Activated naive CD8-positive, alpha-beta T cell treated with anti-CD3 and anti-CD28 coated beads, Interleukin-2, amount 50 U/mL, for 16 hours (primary cell): Measurements from ENCODE around the gene NDUFB10.

ENCODE experiments used
- DNase-seq: peaks from one replicate; pipeline ENCODE4 v3.0.0-alpha.2; 2020; ENCODE audit warnings: low read depth, low spot score

The NDUFB10 gene

DNA sequence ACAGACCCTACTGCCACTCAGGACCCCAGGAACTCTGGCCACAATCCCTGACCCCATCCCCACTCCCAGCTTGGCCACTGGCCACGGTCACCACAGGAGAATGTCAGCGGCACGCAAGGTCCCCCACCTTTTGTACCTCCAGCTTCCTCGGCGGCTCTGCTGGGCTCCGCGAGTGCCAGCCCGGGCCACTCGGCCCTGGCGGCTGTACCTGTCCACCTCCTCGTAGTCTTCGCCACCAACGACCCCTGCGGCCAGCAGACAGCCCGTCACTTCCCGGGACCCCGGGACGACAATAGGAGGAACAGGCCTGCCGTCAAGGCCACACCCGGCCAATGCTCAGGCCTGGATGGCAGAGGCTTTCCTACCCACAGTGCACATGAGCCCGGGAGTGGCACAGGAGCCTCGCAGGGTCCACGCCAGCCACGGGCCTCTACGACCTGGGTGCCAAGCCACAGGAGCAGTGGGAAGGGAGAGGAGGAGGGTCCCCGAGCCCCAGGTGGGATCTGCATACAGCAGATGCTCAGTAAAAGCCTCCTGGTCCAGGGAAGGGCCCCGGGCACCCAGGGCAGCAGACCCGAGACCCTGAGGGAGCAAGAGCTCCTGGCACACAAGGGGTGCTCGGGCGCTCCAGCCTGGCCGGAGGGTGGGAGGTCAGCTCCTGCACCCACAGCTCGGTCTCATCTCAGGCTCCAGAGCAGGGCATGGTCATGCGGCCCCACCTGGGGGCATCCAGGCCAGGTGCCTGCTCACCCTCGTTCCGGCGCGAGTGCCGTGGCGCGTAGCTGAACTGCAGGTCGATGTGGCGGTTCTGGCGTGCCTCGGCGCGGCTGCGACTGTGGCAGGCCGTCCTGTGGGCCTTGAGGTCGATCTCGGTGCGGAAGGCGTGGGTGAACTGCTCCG, 42.4 kb downstream of the NDUFB10 start:
- no peak for DNase-seq

DNA sequence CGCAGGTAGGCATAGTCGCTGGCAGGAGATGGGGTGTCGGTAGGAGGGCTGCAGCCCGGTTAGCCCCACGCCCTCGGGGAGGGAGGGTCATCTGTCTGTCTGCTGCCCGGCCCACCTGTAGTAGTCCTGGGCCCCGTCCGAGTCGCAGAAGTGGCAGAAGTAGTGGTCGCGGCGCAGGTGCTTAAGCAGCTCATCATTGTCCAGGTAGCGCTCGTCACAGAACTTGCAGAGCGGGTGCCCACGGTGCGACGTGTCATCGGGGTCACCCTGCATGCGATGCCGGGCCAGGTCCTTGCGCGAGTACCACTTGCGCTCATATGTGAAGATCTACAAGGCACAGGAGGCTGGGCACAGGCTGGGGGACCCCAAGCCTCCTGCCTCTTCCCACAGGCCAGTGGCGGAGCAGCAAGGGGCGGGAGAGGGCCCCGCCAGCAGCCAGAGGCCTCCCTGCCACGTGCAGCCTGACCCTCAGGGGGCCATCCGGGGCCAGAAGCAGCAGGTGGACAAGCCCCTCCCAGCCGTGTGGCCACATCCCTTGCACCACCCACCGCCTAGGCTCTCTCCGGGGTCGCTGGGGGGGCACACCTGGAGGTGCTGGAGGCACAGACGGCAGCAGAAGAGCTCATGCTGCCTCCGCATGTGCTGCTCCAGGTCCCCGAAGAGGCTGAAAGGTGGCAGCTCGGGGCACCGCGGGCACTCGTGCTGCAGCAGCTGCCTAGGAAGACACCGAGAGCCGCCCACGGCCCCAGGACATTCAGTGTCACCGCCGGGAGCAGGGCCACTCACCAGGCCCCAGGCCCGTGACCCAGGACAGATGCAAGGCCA, 43.3 kb downstream of the NDUFB10 start:
- no peak for DNase-seq

DNA sequence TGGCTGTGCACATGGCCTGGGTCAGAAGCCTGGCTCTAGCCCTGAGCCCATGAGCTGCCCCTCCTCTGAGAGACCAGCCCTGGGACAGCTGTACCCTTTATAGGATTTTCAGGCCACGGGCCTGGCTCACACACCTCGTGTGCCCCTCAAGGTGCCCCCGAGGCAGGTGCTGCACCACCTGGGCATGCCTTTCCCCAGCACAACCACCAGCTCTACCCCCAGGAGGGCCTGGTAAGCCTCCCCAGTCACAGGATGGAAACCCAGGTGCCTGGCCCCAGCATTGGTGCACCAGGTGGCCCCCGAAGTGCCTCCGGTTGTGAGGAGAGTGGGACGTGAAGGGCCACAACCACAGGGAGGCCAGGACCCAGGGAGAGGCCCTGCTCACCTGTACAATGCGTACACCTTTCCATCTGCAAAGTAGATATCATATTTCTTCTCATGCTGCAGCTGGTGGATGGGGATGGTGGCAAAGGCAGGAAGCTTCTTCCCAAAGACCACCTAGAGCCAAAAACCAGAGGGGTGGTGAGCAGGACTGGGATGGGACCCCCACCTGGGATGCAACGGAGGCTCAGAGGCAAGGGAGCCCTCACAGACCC, 44.0 kb downstream of the NDUFB10 start:
- DNase-seq, result no peak

DNA sequence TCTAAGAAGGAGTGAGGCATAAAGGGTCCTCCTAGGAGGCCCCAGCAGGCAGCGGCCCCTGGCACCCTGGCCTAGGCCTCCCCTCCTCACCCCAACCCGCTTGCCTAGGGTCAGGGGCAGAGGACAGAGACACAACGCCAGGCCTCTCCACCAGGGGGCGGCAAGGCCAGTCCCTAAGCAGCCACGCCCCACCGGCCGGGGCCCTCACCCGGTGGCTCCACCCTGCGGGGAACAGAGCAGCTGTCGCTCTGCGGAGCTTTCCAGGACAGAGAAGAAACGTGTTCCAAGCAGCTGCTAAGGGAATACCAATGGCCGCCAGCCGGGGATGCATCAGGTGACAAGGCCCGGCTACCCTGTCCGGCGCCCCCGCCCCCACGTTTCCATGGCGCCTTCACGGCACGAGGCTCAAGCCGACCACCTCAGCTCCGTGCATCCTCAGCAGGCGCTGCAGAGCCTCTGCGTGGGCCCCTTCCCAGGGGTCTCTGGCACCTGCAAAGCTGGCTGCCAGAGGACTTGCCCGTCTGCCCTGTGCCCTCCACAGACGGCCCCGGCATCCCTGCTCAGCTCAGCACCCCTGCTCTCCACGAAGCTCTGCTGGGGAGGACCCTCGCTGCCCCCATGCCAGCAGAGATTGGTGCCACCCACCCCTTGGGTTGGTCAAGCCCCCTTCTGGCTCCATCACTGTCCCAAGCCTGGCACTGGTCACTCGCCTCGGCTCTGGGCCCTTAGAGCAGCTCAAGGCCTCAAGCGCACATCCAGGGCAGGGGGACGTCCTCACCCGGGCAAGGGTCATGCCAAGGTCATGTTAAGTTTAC, 44.7 kb downstream of the NDUFB10 start:
- peak; percentile 77 for DNase-seq

DNA sequence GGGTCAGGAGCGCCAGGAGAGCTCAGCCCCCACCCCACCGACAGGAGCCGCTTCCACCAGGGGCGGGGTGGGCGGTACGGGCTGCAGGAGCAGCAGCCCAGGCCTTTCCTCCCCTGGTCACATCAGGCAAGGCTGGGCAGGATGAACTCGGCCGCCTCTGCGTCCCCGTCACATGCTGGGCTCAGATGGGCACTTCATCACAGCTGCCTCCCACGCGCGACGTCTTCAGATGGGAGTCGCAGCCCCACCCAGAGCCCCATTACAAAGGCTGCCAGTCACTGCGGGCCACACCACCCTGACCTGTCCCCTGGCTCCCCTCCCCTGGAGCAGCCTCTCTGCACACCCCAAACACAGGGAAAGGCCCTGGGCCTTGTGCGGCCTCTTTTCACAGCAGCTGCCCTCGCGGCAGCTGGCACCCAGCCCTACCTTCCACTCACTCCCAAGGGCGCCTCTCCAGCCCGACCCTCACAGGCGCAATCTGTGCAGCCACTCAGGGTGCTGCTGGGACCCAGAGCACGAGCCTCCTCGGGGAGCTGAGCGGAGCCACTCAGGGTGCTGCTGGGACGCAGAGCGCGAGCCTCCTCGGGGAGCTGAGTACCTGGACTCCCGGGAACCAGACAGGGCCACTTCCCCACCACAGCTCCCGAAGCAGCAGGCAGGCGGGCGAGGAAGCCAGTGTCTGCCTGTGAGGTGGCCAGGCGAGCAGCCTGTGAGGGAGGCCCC, 45.6 kb downstream of the NDUFB10 start:
- no peak for DNase-seq

DNA sequence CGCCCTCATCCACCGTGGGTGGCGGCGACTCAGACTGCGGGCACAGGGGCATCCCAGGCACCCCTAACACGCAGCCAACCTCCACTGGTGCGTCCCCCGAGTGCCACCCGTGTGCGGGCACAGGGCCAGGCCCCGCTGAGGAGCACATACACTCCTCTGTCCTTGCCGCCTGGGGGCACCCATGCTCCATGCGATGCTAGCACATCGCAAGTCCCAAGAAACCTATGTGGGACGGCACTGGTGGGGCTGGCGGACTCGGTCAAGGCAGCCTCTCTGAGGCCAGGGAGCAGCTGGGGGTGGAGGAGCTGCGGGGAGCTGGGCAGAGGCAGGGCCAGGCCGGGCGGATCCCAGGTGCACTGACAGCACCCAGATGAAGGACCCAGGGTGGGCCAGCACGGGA, 46.3 kb downstream of the NDUFB10 start:
- no peak for DNase-seq

DNA sequence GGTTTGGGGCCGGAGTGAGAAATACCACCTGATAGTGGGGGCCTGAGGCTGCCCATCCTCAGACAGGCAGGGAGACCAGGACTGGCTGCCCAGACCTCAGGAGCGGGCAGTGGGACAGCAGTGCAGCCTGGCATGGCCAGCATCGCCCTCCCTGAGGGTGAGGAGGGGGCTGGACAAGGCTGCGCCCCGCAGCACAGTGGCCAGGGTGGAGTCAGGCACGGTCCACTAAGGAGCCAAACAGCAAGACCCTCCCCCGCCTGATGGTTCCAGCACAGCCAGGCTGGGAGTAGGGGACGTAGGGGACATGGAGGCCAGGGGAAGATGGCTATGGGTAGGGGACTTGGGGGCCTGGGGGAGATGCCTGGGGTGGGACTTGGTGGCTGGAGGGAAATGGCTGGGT, 47.0 kb downstream of the NDUFB10 start:
- no peak for DNase-seq

DNA sequence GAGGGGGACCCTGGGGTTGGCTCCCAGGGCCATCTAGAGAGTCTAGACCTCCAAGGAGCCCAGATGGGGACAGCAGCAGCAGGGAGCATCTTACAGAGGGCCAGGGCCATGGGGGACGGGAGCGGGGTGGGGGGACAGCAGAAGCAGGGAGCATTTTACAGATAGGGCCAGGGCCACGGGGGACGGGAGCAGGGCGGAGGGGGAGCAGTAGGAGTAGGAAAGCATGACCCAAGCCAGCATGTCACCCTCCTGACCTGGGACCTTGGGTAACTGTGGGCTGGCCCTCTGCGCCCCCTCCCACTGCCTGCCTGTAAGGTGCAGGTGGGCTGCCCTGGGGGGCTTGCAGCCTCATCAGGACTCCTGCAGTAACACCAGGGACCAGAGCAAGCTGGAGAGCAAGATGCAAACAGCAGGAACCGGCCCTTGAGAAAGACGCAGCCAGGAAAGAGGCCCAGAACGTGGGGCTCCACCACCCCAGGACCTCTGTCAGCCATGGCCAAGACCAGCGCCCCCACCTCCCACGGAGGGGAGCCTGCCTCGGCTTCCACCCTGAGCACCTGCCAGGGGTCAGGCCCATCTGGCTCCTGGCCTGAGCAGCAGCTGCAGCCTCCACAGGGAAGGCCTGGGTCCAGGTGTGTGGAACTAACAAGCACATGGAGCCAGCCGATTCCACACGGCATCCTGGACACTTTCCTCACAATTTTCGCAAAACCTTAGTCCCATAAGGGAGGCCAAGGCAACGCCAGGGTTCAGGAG, 47.9 kb downstream of the NDUFB10 start:
- DNase-seq, result no peak

DNA sequence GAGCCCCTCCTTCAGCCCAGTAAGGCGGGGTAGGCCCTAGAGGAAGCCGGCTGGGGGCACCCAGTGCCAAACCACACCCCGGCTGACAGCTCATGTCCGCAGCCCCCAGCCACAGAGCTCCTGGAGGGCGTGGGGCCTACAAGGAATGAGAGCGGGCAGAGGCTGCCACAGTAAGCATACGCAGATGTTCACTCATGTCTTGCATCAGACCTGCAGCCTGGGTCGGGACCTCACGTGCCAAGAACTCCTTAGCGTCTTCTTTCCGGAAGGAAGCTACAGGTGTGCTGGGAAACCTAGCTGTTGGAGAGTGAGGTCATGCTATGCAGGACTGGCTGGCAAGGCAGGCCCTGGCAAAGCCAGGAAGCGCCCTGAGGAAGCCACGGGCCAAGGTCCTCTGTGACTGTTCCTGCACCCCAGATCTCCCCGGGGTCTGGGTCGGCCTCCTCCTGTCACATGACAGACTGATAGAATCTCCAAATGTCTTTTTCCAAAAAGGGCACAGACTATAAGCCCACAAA, 48.7 kb downstream of the NDUFB10 start:
- no peak for DNase-seq

DNA sequence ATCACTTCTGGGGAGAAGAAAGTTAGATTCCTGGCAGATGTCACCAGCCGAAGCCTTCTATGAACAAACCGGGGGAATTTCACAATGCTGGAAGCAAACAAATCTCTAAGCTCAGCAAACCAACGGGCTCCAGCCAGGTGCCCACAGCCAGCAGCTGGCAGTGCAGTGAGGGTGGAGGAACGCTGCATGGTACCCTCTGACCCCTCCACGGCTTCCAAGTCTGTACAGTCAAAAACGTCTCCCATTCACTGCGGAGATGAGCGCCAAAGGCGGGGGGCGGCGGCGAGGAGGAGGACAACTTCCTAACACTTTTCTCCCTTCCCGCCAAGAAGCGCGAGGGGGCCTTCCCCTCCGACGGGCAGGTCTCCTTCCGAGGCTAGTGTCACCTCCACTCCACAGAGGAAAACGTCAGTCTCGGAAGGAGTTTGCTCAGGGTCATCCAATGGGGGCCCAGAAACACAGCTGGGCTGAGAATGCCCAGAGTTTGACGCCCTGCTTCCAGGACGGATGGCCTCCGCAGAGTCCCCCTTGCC, 49.4 kb downstream of the NDUFB10 start:
- no peak for DNase-seq

DNA sequence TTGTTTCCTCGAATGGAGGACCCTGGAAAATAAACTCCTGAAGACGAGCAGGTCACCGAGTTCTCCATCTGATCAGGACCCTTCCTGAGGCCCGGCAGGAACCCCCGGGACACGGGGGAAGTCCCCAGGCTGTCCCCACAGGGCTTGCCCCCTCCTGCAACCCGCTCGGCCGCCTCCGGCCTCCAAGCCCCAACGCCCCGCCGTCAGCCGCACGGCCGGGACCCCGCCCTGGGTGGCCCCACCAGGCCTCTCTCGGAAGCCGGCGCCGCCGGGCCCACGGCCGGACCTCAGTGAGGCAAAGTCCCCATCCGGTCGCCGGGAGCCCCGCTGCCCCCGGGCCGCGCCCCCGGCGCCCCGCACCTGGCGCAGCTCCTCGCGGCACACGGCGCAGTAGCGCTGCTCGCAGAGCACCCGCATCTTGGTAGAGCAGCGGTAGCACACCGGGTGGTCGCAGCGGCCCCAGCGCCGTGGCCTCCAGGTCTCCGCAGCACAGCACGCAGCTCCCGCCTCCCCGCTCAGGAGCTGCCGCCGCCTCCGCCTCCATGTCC, 49.9 kb downstream of the NDUFB10 start:
- no peak for DNase-seq

DNA sequence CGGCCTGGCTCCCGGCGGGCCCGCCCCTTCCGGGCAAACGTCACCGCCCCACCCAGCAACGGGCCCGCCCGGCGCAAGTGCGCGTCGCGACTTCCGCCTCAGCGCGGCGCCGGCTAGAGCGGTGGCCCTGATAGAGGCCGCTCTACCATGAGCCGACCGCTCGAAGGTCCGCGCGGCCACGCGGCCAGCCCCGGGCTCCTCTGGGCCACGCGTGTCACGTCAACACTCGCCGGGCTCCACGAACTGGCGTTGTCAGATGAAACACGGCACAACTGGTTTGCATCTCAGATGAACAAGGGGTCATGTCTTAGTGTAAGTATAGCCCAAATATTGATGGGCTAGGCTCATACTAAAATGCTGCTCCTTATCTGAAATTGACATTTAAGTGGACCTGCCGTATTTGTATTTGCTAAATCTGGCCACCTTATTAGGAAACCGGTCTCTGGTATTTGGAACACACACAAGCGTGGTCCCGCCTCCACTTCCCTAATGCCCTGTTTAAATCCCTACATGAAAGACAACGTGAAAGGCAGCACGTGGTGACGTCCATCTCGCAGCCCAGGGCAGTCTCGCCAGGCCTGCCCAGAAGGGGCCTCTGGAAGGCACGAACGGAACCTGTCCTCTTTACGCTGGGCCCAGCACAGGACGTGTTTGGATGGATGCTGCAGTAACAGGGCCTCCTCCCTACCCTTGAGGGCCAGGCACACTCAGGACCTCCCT, 50.6 kb downstream of the NDUFB10 start, which contains the start of gene ZNF598:
ZNF598 (minus strand) TSS at position 31 of the 720 bp plus-strand sequence.
- DNase-seq, result peak; percentile 59
